HCT116 (cell line): ENCODE data around the gene PTPA. TPM values are rescaled to one million over a fixed set of nuclear protein-coding genes. Genes with fewer than 3 reads are reported as not detected.
"Not testable (repeated sequence)": the region's sequence is repeated elsewhere in the genome, so short reads cannot be mapped to it uniquely, and the experiment has no call there.

ENCODE experiments used
- ATAC-seq: fragments of 200-7000 bp; cut with Tn5 transposase; 2 replicates; pipeline ENCODE4 v1.9.1; 2020; ENCODE audit warnings: mild to moderate bottlenecking, moderate library complexity
- BruUV-seq: library from RNA; stranded (reverse); fragments of 400-500 nt; replicated peaks from 2 replicates; lab custom pipeline; 2021; lab: Mats Ljungman, UMichigan
- CTCF ChIA-PET: fragments of 300-600 bp; sonication (Branson Sonifier 250); formaldehyde crosslinking; loops from one replicate; lab custom pipeline; 2021; ENCODE audit warnings: antibody characterized with exemption; lab: Charles Lee
- POLR2A ChIA-PET: fragments of 300-600, 350-600 bp; sonication (Branson Sonifier 250); formaldehyde crosslinking; loops from one replicate; lab custom pipeline; 2021; ENCODE audit warnings: antibody characterized with exemption; lab: Charles Lee
- RAD21 ChIA-PET, 2 experiments: fragments of 300-600 bp; sonication (Branson Sonifier 250); formaldehyde crosslinking; loops; one replicate each; lab custom pipeline; 2023; ENCODE audit warnings: low total read pairs in 2 of 2; ENCODE audit not compliant: uncharacterized antibody in 2 of 2, unreplicated experiment in 2 of 2, low non-redundant PET in 1 of 2; lab: Charles Lee
- DNase-seq: peaks from one replicate; pipeline ENCODE4 v3.0.0-alpha.2; 2010; ENCODE audit warnings: low read depth, low spot score
- H2AFZ ChIP-seq: fragments of 200-600 bp; shearing (Covaris generic), sonication (generic); 2 replicates; pipeline ENCODE4 v1.6.1; 2017; ENCODE audit warnings: low read depth, mixed run types, mixed read lengths, antibody characterized with exemption, low read length; ENCODE audit not compliant: poor library complexity, severe bottlenecking
- H3K27ac ChIP-seq: 2 replicates; pipeline ENCODE4 v1.5.1; 2012; ENCODE audit warnings: low read depth, low read length
- H3K27me3 ChIP-seq: fragments of 200-600 bp; sonication (generic); 2 replicates; pipeline ENCODE4 v1.6.1; 2016; ENCODE audit warnings: mixed run types, low read length, mixed read lengths; ENCODE audit not compliant: insufficient read depth
- H3K36me3 ChIP-seq, 2 experiments: fragments of 200-500 bp in 1 of 2; fragments of 200-600 bp in 1 of 2; sonication (Bioruptor generic) in 1 of 2; sonication (generic) in 1 of 2; 2 replicates each; pipeline versions ENCODE4 v1.5.1 to v1.6.1; 2014 to 2016; ENCODE audit warnings: low read length in 2 of 2, inconsistent platforms in 1 of 2, mixed read lengths in 1 of 2, mixed run types in 1 of 2; ENCODE audit not compliant: insufficient read depth in 2 of 2, control insufficient read depth in 1 of 2
- H3K4me1 ChIP-seq, 2 experiments: fragments of 200-600 bp in 1 of 2; sonication (generic) in 1 of 2; 2 replicates each; pipeline versions ENCODE4 v1.5.1 to v1.6.1; 2012 to 2017; ENCODE audit warnings: low read length in 2 of 2, inconsistent platforms in 1 of 2, mild to moderate bottlenecking in 1 of 2, mixed read lengths in 1 of 2, mixed run types in 1 of 2, moderate library complexity in 1 of 2; ENCODE audit not compliant: insufficient read depth in 2 of 2, control insufficient read depth in 1 of 2
- H3K4me2 ChIP-seq: fragments of 200-600 bp; sonication (generic); 2 replicates; pipeline ENCODE4 v1.6.1; 2017; ENCODE audit warnings: mixed run types, low read length, mixed read lengths
- H3K4me3 ChIP-seq, 2 experiments: fragments of 200-600 bp in 1 of 2; sonication (generic) in 1 of 2; replicated peaks in 1 of 2; 2 replicates each; pipeline ENCODE4 v1.5.1; 2011 to 2016; ENCODE audit warnings: low read length in 2 of 2, control low read depth in 1 of 2, low read depth in 1 of 2, mild to moderate bottlenecking in 1 of 2, mixed read lengths in 1 of 2, mixed run types in 1 of 2
- H3K79me2 ChIP-seq: fragments of 200-600 bp; sonication (generic); 2 replicates; pipeline ENCODE4 v1.6.1; 2017; ENCODE audit warnings: mild to moderate bottlenecking, mixed run types, low read length, moderate library complexity, mixed read lengths; ENCODE audit not compliant: insufficient read depth
- H3K9ac ChIP-seq: fragments of 200-600 bp; sonication (generic); 2 replicates; pipeline ENCODE4 v1.6.1; 2016; ENCODE audit warnings: low read length, mixed read lengths
- H3K9me2 ChIP-seq: fragments of 200-600 bp; sonication (generic), shearing (Covaris generic); 2 replicates; pipeline ENCODE4 v1.6.1; 2017; ENCODE audit warnings: mixed run types, mild to moderate bottlenecking, moderate library complexity; ENCODE audit not compliant: insufficient read depth
- H3K9me3 ChIP-seq, 2 experiments: fragments of 200-500 bp in 1 of 2; fragments of 200-600 bp in 1 of 2; sonication (Bioruptor generic) in 1 of 2; sonication (generic) in 1 of 2; 2 replicates each; pipeline ENCODE4 v1.6.1; 2014 to 2017; ENCODE audit warnings: low read length in 2 of 2, mixed read lengths in 2 of 2, inconsistent platforms in 1 of 2, low read depth in 1 of 2, mild to moderate bottlenecking in 1 of 2, mixed run types in 1 of 2, moderate library complexity in 1 of 2; ENCODE audit not compliant: control insufficient read depth in 1 of 2, insufficient read depth in 1 of 2
- H4K20me1 ChIP-seq: fragments of 200-600 bp; sonication (generic), shearing (Covaris generic); 2 replicates; pipeline ENCODE4 v1.6.1; 2017; ENCODE audit warnings: mixed run types, mild to moderate bottlenecking, moderate library complexity; ENCODE audit not compliant: insufficient read depth
- CEBPB ChIP-seq: IDR thresholded peaks from 2 replicates; pipeline ENCODE4 v1.6.1; 2012; ENCODE audit warnings: low read depth
- ELF1 ChIP-seq: IDR thresholded peaks from 2 replicates; pipeline ENCODE4 v1.6.1; 2012; ENCODE audit warnings: low read depth, borderline replicate concordance
- EZH2phosphoT487 ChIP-seq: fragments of 200-600 bp; IDR thresholded peaks from 2 replicates; pipeline ENCODE4 v1.6.1; 2018; ENCODE audit warnings: antibody characterized with exemption, borderline replicate concordance
- JUND ChIP-seq: IDR thresholded peaks from 2 replicates; pipeline ENCODE4 v1.6.1; 2012
- TCF7L2 ChIP-seq: IDR thresholded peaks from 2 replicates; pipeline ENCODE4 v1.7.0; 2011; ENCODE audit warnings: borderline replicate concordance, inconsistent platforms; ENCODE audit not compliant: insufficient read depth, insufficient read length; ENCODE audit errors: extremely low read depth
- YY1 ChIP-seq: IDR thresholded peaks from 2 replicates; pipeline ENCODE4 v1.6.1; 2011; ENCODE audit warnings: low read length, low read depth, moderate library complexity, mild to moderate bottlenecking; ENCODE audit not compliant: insufficient replicate concordance; ENCODE audit errors: extremely low read depth
- ZFX ChIP-seq: fragments of 450-650 bp; IDR thresholded peaks from 2 replicates; pipeline ENCODE4 v1.6.1; 2017
- intact Hi-C: fragments of 100-400 bp; cut with micrococcal nuclease; formaldehyde crosslinking; loops from 2 replicates; pipeline ENCODE4 v1.10.0; 2022
- total RNA-seq: library from RNA; stranded (reverse); gene quantifications from one replicate; pipeline ENCODE4 v1.2.1, GENCODE V29; 2021; ENCODE audit not compliant: unreplicated experiment
- TF ChIP-seq, protein P1 (sequence below): IDR thresholded peaks from 2 replicates; pipeline ENCODE4 v1.6.1; 2012

Gene PTPA
- total RNA-seq, 1 experiment from 2014 or later: 177 TPM

GRCh38 chr9:129162497-129163197 is 51.4 kb downstream of the PTPA start:
- POLR2A ChIA-PET: interaction anchor here (1.0 kb wide), 2 partner anchors 11 to 15 kb away, joined by 3 read pairs; partner anchors contain the start of gene IER5L
- intact Hi-C loops: no loop called here

DNA sequence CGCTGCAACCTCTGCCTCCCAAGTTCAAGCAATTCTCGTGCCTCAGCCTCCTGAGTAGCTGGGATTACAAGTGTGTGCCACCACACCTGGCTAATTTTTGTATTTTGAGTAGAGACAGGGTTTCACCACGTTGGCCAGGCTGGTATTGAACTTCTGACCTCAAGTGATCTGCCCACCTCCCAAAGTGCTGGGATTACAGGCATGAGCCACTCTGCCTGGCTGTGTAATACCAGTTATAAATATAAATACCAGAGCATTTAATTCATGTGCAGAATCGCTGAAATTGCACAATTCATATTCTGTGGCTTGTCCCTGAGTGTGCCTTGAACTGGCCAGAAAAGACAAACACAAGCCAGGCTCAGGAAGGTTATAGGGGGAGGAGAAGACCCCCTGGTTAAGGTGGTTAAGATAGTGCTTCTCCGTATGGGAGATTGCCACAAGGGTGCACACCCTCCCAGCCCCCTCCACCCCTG is 52.0 kb downstream of the PTPA start:
- H2AFZ ChIP-seq, intact Hi-C loops, DNase-seq, H3K4me3 ChIP-seq, H3K9me3 ChIP-seq, H3K79me2 ChIP-seq, H3K9me2 ChIP-seq, H3K27me3 ChIP-seq, RAD21 ChIA-PET, H4K20me1 ChIP-seq, H3K4me2 ChIP-seq, H3K36me3 ChIP-seq, ATAC-seq, H3K27ac ChIP-seq, BruUV-seq, H3K9ac ChIP-seq: not testable (repeated sequence)
- POLR2A ChIA-PET: interaction anchor here (1.0 kb wide), 2 partner anchors 11 to 15 kb away, joined by 3 read pairs; partner anchors contain the start of gene IER5L
- H3K4me1 ChIP-seq: peaks cover 43 to 56% of the 10 kb centered on the region in 2 experiments
- CTCF ChIA-PET: interaction anchor here (1.5 to 1.6 kb wide), 2 partner anchors 20 kb away, joined by 5 read pairs; no protein-coding TSS in a partner anchor

More at GRCh38 chr9:129162497-129163197, 51.4 kb downstream of the PTPA start:
- Histone ChIP-seq H3K9me2 (no peaks in the 10 kb centered on the region), H3K4me2 (no peak overlapping the region), H2AFZ (no peak overlapping the region), H3K27ac (no peak overlapping the region), H3K4me3 (no peak overlapping the region), H3K36me3 (no peaks in the 10 kb centered on the region), H3K9me3 (no peaks in the 10 kb centered on the region), H3K9ac (no peak overlapping the region), H3K79me2 (no peaks in the 10 kb centered on the region), H3K27me3 (no peaks in the 10 kb centered on the region), H4K20me1 (no peaks in the 10 kb centered on the region), H3K4me1 (peaks cover 37 to 50% of the 10 kb centered on the region in 2 experiments)
- no peak for DNase-seq
- ATAC-seq: no peak
- no peak for TF ChIP-seq ELF1
- no peak for TF ChIP-seq YY1
- TF ChIP-seq, protein P1, sequence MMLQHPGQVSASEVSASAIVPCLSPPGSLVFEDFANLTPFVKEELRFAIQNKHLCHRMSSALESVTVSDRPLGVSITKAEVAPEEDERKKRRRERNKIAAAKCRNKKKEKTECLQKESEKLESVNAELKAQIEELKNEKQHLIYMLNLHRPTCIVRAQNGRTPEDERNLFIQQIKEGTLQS: no peak
- TF ChIP-seq JUND: no peak
- no peak for TF ChIP-seq EZH2phosphoT487
- no peak for TF ChIP-seq TCF7L2
- no peak for TF ChIP-seq CEBPB
- no peak for TF ChIP-seq ZFX
- RAD21 ChIA-PET: no interaction called here
- no TSS peak for BruUV-seq
- CTCF ChIA-PET: interaction anchor here (1.5 kb wide), 1 partner anchor 20 kb away, joined by 5 read pairs; no protein-coding TSS in a partner anchor
